ENCODE data around the gene MAP3K20.

Gene MAP3K20

GRCh38 chr2:173087793-173088496 is 12.3 kb downstream of the MAP3K20 start:
- Histone ChIP-seq H2AFZ (ENCODE audit: low read depth, low read length) (no peak overlapping the region), H3K4me2 (ENCODE audit: insufficient read depth, low read length) (no peak overlapping the region), H3K9ac (ENCODE audit: low read depth, low read length) (no peak overlapping the region), H3K79me2 (ENCODE audit: insufficient read depth, low read length) (peaks cover 37% of the 10 kb centered on the region), H3K27ac (ENCODE audit: low read length) (no peak overlapping the region), H3K4me3 (ENCODE audit: low read depth in 1 of 2, low read length in 2 of 2) (no peak overlapping the region), H3K36me3 (ENCODE audit: insufficient read depth, low read length) (peaks cover 22% of the 10 kb centered on the region), H3K27me3 (ENCODE audit: insufficient read depth, low read length, poor library complexity) (no peaks in the 10 kb centered on the region), H3K4me1 (ENCODE audit: insufficient read depth, low read length) (no peaks in the 10 kb centered on the region), H3K9me3 (ENCODE audit: insufficient read depth, low read length, severe bottlenecking) (no peaks in the 10 kb centered on the region), H4K20me1 (ENCODE audit: insufficient read depth, low read length) (peaks cover 10% of the 10 kb centered on the region; the same call in 1 of the 2 replicates)
- ATAC-seq (ENCODE audit: insufficient read depth, low read depth) (no peak), DNase-seq (no peak)
- TF ChIP-seq CTCF (IDR thresholded peaks at IDR 0.05; ENCODE audit: borderline replicate concordance, extremely low read depth, low read length, poor library complexity, severe bottlenecking), result no peak
- no peak for TF ChIP-seq EZH2 (IDR thresholded peaks at IDR 0.05; ENCODE audit: borderline replicate concordance, low read depth, low read length, severe bottlenecking)

GRCh38 chr2:173090276-173090877 is 14.7 kb downstream of the MAP3K20 start:
- Histone ChIP-seq H3K4me1 (ENCODE audit: insufficient read depth, low read length) (no peaks in the 10 kb centered on the region), H3K9ac (ENCODE audit: low read depth, low read length) (no peak overlapping the region), H3K4me3 (ENCODE audit: low read depth in 1 of 2, low read length in 2 of 2) (no peak overlapping the region), H3K27ac (ENCODE audit: low read length) (no peak overlapping the region), H3K79me2 (ENCODE audit: insufficient read depth, low read length) (peaks cover 22% of the 10 kb centered on the region), H3K36me3 (ENCODE audit: insufficient read depth, low read length) (peaks cover 22% of the 10 kb centered on the region), H4K20me1 (ENCODE audit: insufficient read depth, low read length) (peaks cover 10% of the 10 kb centered on the region; the same call in 1 of the 2 replicates), H3K9me3 (ENCODE audit: insufficient read depth, low read length, severe bottlenecking) (no peaks in the 10 kb centered on the region), H3K4me2 (ENCODE audit: insufficient read depth, low read length) (no peak overlapping the region), H2AFZ (ENCODE audit: low read depth, low read length) (no peak overlapping the region), H3K27me3 (ENCODE audit: insufficient read depth, low read length, poor library complexity) (no peaks in the 10 kb centered on the region)
- DNase-seq (no peak), ATAC-seq (ENCODE audit: insufficient read depth, low read depth) (no peak)
- TF ChIP-seq EZH2 (IDR thresholded peaks at IDR 0.05; ENCODE audit: borderline replicate concordance, low read depth, low read length, severe bottlenecking) (no peak), CTCF (IDR thresholded peaks at IDR 0.05; ENCODE audit: borderline replicate concordance, extremely low read depth, low read length, poor library complexity, severe bottlenecking) (no peak)

- no peak for DNase-seq
- Histone ChIP-seq H4K20me1 (ENCODE audit: insufficient read depth, low read length) (peaks cover 10% of the 10 kb centered on the region; the same call in 1 of the 2 replicates), H3K9me3 (ENCODE audit: insufficient read depth, low read length, severe bottlenecking) (no peaks in the 10 kb centered on the region), H2AFZ (ENCODE audit: low read depth, low read length) (no peak overlapping the region), H3K27me3 (ENCODE audit: insufficient read depth, low read length, poor library complexity) (no peaks in the 10 kb centered on the region), H3K4me2 (ENCODE audit: insufficient read depth, low read length) (no peak overlapping the region), H3K4me3 (ENCODE audit: low read depth in 1 of 2, low read length in 2 of 2) (no peak overlapping the region), H3K36me3 (ENCODE audit: insufficient read depth, low read length) (peaks cover 22% of the 10 kb centered on the region), H3K4me1 (ENCODE audit: insufficient read depth, low read length) (no peaks in the 10 kb centered on the region), H3K9ac (ENCODE audit: low read depth, low read length) (no peak overlapping the region), H3K27ac (ENCODE audit: low read length) (no peak overlapping the region), H3K79me2 (ENCODE audit: insufficient read depth, low read length) (peaks cover 17% of the 10 kb centered on the region)
- TF ChIP-seq CTCF (IDR thresholded peaks at IDR 0.05; ENCODE audit: borderline replicate concordance, extremely low read depth, low read length, poor library complexity, severe bottlenecking), result peak; percentile 28
- no peak for TF ChIP-seq EZH2 (IDR thresholded peaks at IDR 0.05; ENCODE audit: borderline replicate concordance, low read depth, low read length, severe bottlenecking)
- ATAC-seq (ENCODE audit: insufficient read depth, low read depth), result no peak
Measured at GRCh38 chr2:173090973-173091660, 15.5 kb downstream of the MAP3K20 start.

Measured in DND-41 (cell line).